ENCODE results near the gene RAB24.
A peak's percentile ranks its signal among the peaks of the same experiment; 100 is the strongest.

Gene RAB24

GRCh38 chr5:177332031-177332895 lies 28.7 kb upstream of the RAB24 start:
- TF ChIP-seq TAF1 (IDR thresholded peaks at IDR 0.05; ENCODE audit: borderline replicate concordance, low read depth, low read length): no peak
- no peak for TF ChIP-seq POLR2AphosphoS5 (IDR thresholded peaks at IDR 0.05; ENCODE audit: low read depth, low read length)
- no peak for TF ChIP-seq POLR2A (IDR thresholded peaks at IDR 0.05; ENCODE audit: low read depth, low read length)
- FAIRE-seq (no peak), DNase-seq (ENCODE audit: insufficient read length) (no peak)

GRCh38 chr5:177330991-177331842 lies 27.7 kb upstream of the RAB24 start:
- FAIRE-seq (no peak), DNase-seq (ENCODE audit: insufficient read length) (no peak)
- TF ChIP-seq POLR2AphosphoS5 (IDR thresholded peaks at IDR 0.05; ENCODE audit: low read depth, low read length): peak; percentile 18; the same call in 1 of the 2 replicates
- TF ChIP-seq POLR2A (IDR thresholded peaks at IDR 0.05; ENCODE audit: low read depth, low read length): no peak

GRCh38 chr5:177329883-177330282 lies 26.4 kb upstream of the RAB24 start:
- no peak for DNase-seq (ENCODE audit: insufficient read length)
- no peak for TF ChIP-seq POLR2A (IDR thresholded peaks at IDR 0.05; ENCODE audit: low read depth, low read length)
- no peak for TF ChIP-seq TAF1 (IDR thresholded peaks at IDR 0.05; ENCODE audit: borderline replicate concordance, low read depth, low read length)
- TF ChIP-seq POLR2AphosphoS5 (IDR thresholded peaks at IDR 0.05; ENCODE audit: low read depth, low read length): no peak
- FAIRE-seq: no peak

GRCh38 chr5:177328545-177329231 lies 25.2 kb upstream of the RAB24 start:
- TF ChIP-seq POLR2A (IDR thresholded peaks at IDR 0.05; ENCODE audit: low read depth, low read length): no peak
- FAIRE-seq (no peak), DNase-seq (ENCODE audit: insufficient read length) (no peak)

GRCh38 chr5:177327539-177328522 lies 24.3 kb upstream of the RAB24 start:
- DNase-seq (ENCODE audit: insufficient read length): no peak
- no peak for FAIRE-seq
- TF ChIP-seq POLR2A (IDR thresholded peaks at IDR 0.05; ENCODE audit: low read depth, low read length) (no peak), POLR2AphosphoS5 (IDR thresholded peaks at IDR 0.05; ENCODE audit: low read depth, low read length) (no peak), TAF1 (IDR thresholded peaks at IDR 0.05; ENCODE audit: borderline replicate concordance, low read depth, low read length) (no peak)

GRCh38 chr5:177325868-177326381 lies 22.4 kb upstream of the RAB24 start:
- TF ChIP-seq TAF1 (IDR thresholded peaks at IDR 0.05; ENCODE audit: borderline replicate concordance, low read depth, low read length): no peak
- no peak for TF ChIP-seq POLR2AphosphoS5 (IDR thresholded peaks at IDR 0.05; ENCODE audit: low read depth, low read length)
- TF ChIP-seq POLR2A (IDR thresholded peaks at IDR 0.05; ENCODE audit: low read depth, low read length): no peak
- DNase-seq (ENCODE audit: insufficient read length) (no peak), FAIRE-seq (no peak)

- no peak for TF ChIP-seq TAF1 (IDR thresholded peaks at IDR 0.05; ENCODE audit: borderline replicate concordance, low read depth, low read length)
- no peak for TF ChIP-seq POLR2AphosphoS5 (IDR thresholded peaks at IDR 0.05; ENCODE audit: low read depth, low read length)
- no peak for TF ChIP-seq POLR2A (IDR thresholded peaks at IDR 0.05; ENCODE audit: low read depth, low read length)
- DNase-seq (ENCODE audit: insufficient read length) (no peak), FAIRE-seq (no peak)
Measured at GRCh38 chr5:177320879-177321278, 17.4 kb upstream of the RAB24 start.

GRCh38 chr5:177319913-177320588 lies 16.5 kb upstream of the RAB24 start:
- FAIRE-seq: no peak
- no peak for DNase-seq (ENCODE audit: insufficient read length)
- TF ChIP-seq POLR2A (IDR thresholded peaks at IDR 0.05; ENCODE audit: low read depth, low read length) (no peak), TAF1 (IDR thresholded peaks at IDR 0.05; ENCODE audit: borderline replicate concordance, low read depth, low read length) (no peak), POLR2AphosphoS5 (IDR thresholded peaks at IDR 0.05; ENCODE audit: low read depth, low read length) (no peak)

- no peak for DNase-seq (ENCODE audit: insufficient read length)
- FAIRE-seq: peak; percentile 92
- TF ChIP-seq POLR2A (IDR thresholded peaks at IDR 0.05; ENCODE audit: low read depth, low read length) (no peak), POLR2AphosphoS5 (IDR thresholded peaks at IDR 0.05; ENCODE audit: low read depth, low read length) (no peak), TAF1 (IDR thresholded peaks at IDR 0.05; ENCODE audit: borderline replicate concordance, low read depth, low read length) (no peak)
Measured at GRCh38 chr5:177317959-177318377, 14.4 kb upstream of the RAB24 start.

GRCh38 chr5:177316005-177316404 lies 12.5 kb upstream of the RAB24 start:
- no peak for FAIRE-seq
- no peak for TF ChIP-seq POLR2AphosphoS5 (IDR thresholded peaks at IDR 0.05; ENCODE audit: low read depth, low read length)
- TF ChIP-seq POLR2A (IDR thresholded peaks at IDR 0.05; ENCODE audit: low read depth, low read length): no peak
- no peak for TF ChIP-seq TAF1 (IDR thresholded peaks at IDR 0.05; ENCODE audit: borderline replicate concordance, low read depth, low read length)
- DNase-seq (ENCODE audit: insufficient read length): no peak

All from GM12892 (cell line).